GM18505 (cell line): Measurements from ENCODE around the gene FAM83D.

Experiments
- ATAC-seq: cut with Tn5 transposase; IDR thresholded peaks from one replicate; pipeline ENCODE4 v1.9.1; 2021; ENCODE audit not compliant: unreplicated experiment
- POLR2A ChIP-seq: IDR thresholded peaks from 4 replicates; pipeline ENCODE4 v1.6.1; 2011; ENCODE audit warnings: borderline replicate concordance; ENCODE audit not compliant: insufficient read depth, insufficient read length; ENCODE audit errors: extremely low read depth

FAM83D gene

GRCh38 chr20:38935967-38936407 is 9.8 kb downstream of the FAM83D start:
- no peak for TF ChIP-seq POLR2A
- ATAC-seq: no peak

GRCh38 chr20:38937000-38937399 is 10.8 kb downstream of the FAM83D start:
- no peak for TF ChIP-seq POLR2A
- no peak for ATAC-seq

GRCh38 chr20:38937978-38938473 is 11.8 kb downstream of the FAM83D start:
- TF ChIP-seq POLR2A: no peak
- no peak for ATAC-seq

GRCh38 chr20:38939686-38940085 is 13.5 kb downstream of the FAM83D start:
- TF ChIP-seq POLR2A: no peak
- ATAC-seq: no peak

GRCh38 chr20:38940644-38941043 is 14.4 kb downstream of the FAM83D start:
- no peak for TF ChIP-seq POLR2A
- ATAC-seq: no peak

GRCh38 chr20:38941726-38942389 is 15.6 kb downstream of the FAM83D start:
- no peak for ATAC-seq
- TF ChIP-seq POLR2A: no peak

GRCh38 chr20:38945012-38945411 is 18.8 kb downstream of the FAM83D start:
- no peak for TF ChIP-seq POLR2A
- ATAC-seq: no peak

GRCh38 chr20:38946836-38947235 is 20.6 kb downstream of the FAM83D start:
- no peak for ATAC-seq
- TF ChIP-seq POLR2A: no peak

GRCh38 chr20:38947931-38948362 is 21.7 kb downstream of the FAM83D start:
- TF ChIP-seq POLR2A: no peak
- ATAC-seq: no peak

GRCh38 chr20:38950254-38950653 is 24.0 kb downstream of the FAM83D start:
- ATAC-seq: no peak
- TF ChIP-seq POLR2A: no peak

GRCh38 chr20:38951611-38952010 is 25.4 kb downstream of the FAM83D start:
- no peak for ATAC-seq
- no peak for TF ChIP-seq POLR2A

- ATAC-seq: no peak
- TF ChIP-seq POLR2A: no peak
These were observed 25.9 kb downstream of the FAM83D start for GRCh38 chr20:38952153-38952552.

GRCh38 chr20:38953630-38954340 is 27.6 kb downstream of the FAM83D start:
- ATAC-seq: no peak
- no peak for TF ChIP-seq POLR2A
